Measurements from ENCODE around the gene GPR45.

The GPR45 gene

GRCh38 chr2:105241443-105241842 lies at the start of gene GPR45:
Gene GPR45 (plus strand): TSS chr2:105241743. CDS start chr2:105241859, 116 bp downstream.
- peaks cover 2% of the 10 kb centered on the region for H3K27me3 Mint-ChIP-seq
- no peaks in the 10 kb centered on the region for H3K9me3 Mint-ChIP-seq (ENCODE audit: low read depth)
- H3K36me3 Mint-ChIP-seq = no peaks in the 10 kb centered on the region
- H3K4me1 Mint-ChIP-seq (ENCODE audit: low read depth) = peaks cover 2% of the 10 kb centered on the region
- H3K4me3 Mint-ChIP-seq = no peak within 1 kb of the TSS
- H3K27ac Mint-ChIP-seq = no peak within 1 kb of the TSS

GRCh38 chr2:105194022-105194675 lies 47.4 kb upstream of the GPR45 start:
- Mint-ChIP-seq H3K9me3 (ENCODE audit: low read depth) (peaks cover 7% of the 10 kb centered on the region), H3K27ac (no peak overlapping the region), H3K4me3 (no peak overlapping the region), H3K27me3 (peaks cover 18% of the 10 kb centered on the region), H3K4me1 (ENCODE audit: low read depth) (no peaks in the 10 kb centered on the region), H3K36me3 (no peaks in the 10 kb centered on the region)

- no peak overlapping the region for H3K27ac Mint-ChIP-seq
- H3K27me3 Mint-ChIP-seq = peaks cover 16% of the 10 kb centered on the region
- H3K4me1 Mint-ChIP-seq (ENCODE audit: low read depth) = no peaks in the 10 kb centered on the region
- no peaks in the 10 kb centered on the region for H3K36me3 Mint-ChIP-seq
- H3K4me3 Mint-ChIP-seq = no peak overlapping the region
- peaks cover 5% of the 10 kb centered on the region for H3K9me3 Mint-ChIP-seq (ENCODE audit: low read depth)
Measured at GRCh38 chr2:105196651-105197050, 44.9 kb upstream of the GPR45 start.

DNA sequence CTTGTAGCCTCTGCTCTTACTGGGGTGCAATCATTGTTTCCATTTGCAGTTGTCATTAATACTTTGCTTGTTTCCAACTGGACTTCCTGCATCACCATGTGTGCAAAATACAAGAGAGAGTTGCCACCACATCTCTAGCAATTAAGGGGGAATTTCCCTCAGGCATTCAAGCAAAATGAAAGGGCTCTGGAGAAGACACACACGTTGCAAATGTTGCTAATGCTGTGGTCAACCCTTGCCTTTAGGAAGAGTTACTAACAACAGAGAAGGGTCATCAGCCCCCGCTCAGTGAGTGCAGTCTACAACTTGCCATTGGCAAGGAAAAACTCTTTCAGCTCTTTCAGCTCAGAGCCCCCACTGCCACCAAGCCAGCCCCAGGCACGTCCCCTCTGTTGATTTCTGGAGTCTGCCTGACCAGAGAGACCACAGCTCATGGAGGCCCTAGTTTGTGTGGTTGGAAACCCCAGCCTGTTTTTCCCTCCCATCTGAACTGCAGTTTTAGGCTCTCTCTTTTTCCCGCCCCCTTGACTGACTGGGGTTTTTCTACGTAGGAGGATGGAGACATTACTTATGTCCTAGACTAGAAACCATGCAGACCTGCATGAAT lies 25.9 kb upstream of the GPR45 start:
- Mint-ChIP-seq H3K9me3 (ENCODE audit: low read depth) (no peaks in the 10 kb centered on the region), H3K27ac (no peak overlapping the region), H3K27me3 (peaks cover 1% of the 10 kb centered on the region), H3K4me1 (ENCODE audit: low read depth) (no peaks in the 10 kb centered on the region), H3K36me3 (no peaks in the 10 kb centered on the region), H3K4me3 (no peak overlapping the region)

DNA sequence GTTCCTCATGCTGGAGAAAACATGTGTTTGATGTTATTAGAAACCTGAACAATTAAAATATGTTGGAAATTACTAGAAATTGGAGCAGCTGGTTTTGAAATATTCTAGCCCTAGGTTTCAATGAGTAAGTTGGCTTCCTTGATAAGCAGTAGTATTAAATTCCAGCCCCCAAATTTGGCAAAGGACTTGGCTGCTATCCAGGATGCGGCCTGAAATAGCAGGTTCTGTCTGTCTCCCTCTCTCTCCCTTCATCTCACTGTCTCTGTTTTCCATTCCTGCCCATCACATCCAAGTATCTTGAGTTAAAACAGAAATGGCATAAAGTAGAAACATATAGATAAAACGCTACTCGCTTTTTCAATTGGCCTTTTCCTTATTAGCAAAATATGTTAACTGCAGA lies 20.9 kb upstream of the GPR45 start:
- peaks cover 1% of the 10 kb centered on the region for H3K27me3 Mint-ChIP-seq
- no peaks in the 10 kb centered on the region for H3K4me1 Mint-ChIP-seq (ENCODE audit: low read depth)
- H3K27ac Mint-ChIP-seq = no peak overlapping the region
- no peaks in the 10 kb centered on the region for H3K36me3 Mint-ChIP-seq
- H3K9me3 Mint-ChIP-seq (ENCODE audit: low read depth) = no peaks in the 10 kb centered on the region
- no peak overlapping the region for H3K4me3 Mint-ChIP-seq

GRCh38 chr2:105224444-105224843 lies 17.1 kb upstream of the GPR45 start:
- no peaks in the 10 kb centered on the region for H3K9me3 Mint-ChIP-seq (ENCODE audit: low read depth)
- H3K4me1 Mint-ChIP-seq (ENCODE audit: low read depth) = no peaks in the 10 kb centered on the region
- H3K36me3 Mint-ChIP-seq = no peaks in the 10 kb centered on the region
- H3K27me3 Mint-ChIP-seq = peaks cover 2% of the 10 kb centered on the region
- H3K4me3 Mint-ChIP-seq = no peak overlapping the region
- H3K27ac Mint-ChIP-seq = no peak overlapping the region

- H3K27me3 Mint-ChIP-seq = peaks cover 2% of the 10 kb centered on the region
- no peaks in the 10 kb centered on the region for H3K9me3 Mint-ChIP-seq (ENCODE audit: low read depth)
- H3K4me1 Mint-ChIP-seq (ENCODE audit: low read depth) = peaks cover 5% of the 10 kb centered on the region
- no peak overlapping the region for H3K27ac Mint-ChIP-seq
- no peak overlapping the region for H3K4me3 Mint-ChIP-seq
- no peaks in the 10 kb centered on the region for H3K36me3 Mint-ChIP-seq
Measured at GRCh38 chr2:105231232-105231619, 10.3 kb upstream of the GPR45 start.

DNA sequence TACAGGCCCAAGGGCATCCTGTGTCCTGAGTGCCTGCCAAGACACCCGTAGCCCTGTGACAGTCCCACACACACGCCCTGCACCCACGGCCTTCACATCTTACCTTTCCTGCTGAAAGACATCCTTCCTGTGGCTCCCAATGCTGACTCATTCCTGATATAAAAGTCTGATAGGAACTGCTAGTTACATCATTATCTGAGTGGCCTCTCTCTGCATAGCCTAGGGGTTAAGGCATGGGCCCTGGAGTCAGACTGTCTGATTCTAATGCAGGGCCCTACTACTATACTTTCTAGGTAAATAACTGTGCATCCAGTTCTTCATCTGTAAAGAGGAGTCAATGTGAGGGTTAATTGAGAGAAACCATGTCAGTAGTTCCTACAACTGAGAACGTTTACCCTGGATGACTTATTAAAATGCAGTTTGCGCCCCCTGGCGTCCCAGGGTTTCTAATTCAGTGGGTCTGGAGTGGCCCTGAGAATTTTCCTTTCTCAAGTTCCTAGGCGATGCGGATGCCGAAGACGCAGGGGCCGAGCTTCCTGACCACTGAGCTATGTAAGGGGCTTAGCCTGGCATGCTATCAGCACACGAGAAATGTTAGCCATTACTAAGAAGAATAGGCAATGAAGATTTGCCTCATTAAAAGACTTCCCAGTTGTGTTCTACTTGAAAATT lies 6.0 kb upstream of the GPR45 start:
- H3K4me1 Mint-ChIP-seq (ENCODE audit: low read depth) = peaks cover 7% of the 10 kb centered on the region
- no peaks in the 10 kb centered on the region for H3K9me3 Mint-ChIP-seq (ENCODE audit: low read depth)
- no peak overlapping the region for H3K4me3 Mint-ChIP-seq
- no peaks in the 10 kb centered on the region for H3K36me3 Mint-ChIP-seq
- H3K27ac Mint-ChIP-seq = no peak overlapping the region
- no peaks in the 10 kb centered on the region for H3K27me3 Mint-ChIP-seq

- Mint-ChIP-seq H3K9me3 (ENCODE audit: low read depth) (no peaks in the 10 kb centered on the region), H3K27me3 (peaks cover 2% of the 10 kb centered on the region), H3K4me1 (ENCODE audit: low read depth) (peaks cover 7% of the 10 kb centered on the region), H3K27ac (no peak overlapping the region), H3K36me3 (no peaks in the 10 kb centered on the region), H3K4me3 (no peak overlapping the region)
Measured at GRCh38 chr2:105236060-105236424, 5.5 kb upstream of the GPR45 start.

DNA sequence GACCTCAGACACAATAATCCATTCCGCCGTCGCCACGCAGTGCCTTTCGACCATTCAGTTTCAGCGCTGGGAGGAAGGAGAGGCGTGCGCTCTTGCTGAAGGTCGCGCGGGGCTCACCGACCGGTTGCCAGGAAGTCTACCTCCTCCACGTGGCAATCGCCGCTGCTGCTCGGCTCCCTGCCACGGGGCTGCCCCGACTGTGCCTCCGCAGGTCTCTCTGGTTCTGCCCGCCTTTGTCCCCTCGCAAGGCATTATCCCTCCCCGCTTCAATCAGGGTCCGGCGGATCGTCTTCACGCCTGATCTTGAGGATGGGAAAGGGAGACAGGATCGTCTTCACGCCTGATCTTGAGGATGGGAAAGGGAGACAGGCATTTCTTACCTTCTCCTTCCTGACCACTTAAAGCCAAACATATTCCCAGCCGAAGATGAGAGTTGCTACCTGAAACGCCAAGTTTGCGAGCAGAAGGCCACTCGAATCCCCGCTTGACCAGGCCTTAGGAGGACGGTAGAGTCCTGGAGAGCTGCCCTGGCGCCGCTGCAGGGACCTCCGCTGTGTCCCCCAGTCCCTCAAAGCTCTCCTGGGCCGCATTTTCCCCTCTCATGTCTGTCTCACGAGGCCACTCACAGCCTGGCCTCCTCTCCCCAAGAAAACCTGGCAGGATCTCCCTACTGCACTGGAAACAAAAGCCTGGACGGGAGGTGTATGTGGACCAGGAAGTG lies 4.3 kb upstream of the GPR45 start:
- H3K4me1 Mint-ChIP-seq (ENCODE audit: low read depth) = peaks cover 7% of the 10 kb centered on the region
- H3K27me3 Mint-ChIP-seq = peaks cover 2% of the 10 kb centered on the region
- H3K4me3 Mint-ChIP-seq = peak overlapping the region; percentile 35
- no peaks in the 10 kb centered on the region for H3K9me3 Mint-ChIP-seq (ENCODE audit: low read depth)
- H3K36me3 Mint-ChIP-seq = no peaks in the 10 kb centered on the region
- H3K27ac Mint-ChIP-seq = no peak overlapping the region

DNA sequence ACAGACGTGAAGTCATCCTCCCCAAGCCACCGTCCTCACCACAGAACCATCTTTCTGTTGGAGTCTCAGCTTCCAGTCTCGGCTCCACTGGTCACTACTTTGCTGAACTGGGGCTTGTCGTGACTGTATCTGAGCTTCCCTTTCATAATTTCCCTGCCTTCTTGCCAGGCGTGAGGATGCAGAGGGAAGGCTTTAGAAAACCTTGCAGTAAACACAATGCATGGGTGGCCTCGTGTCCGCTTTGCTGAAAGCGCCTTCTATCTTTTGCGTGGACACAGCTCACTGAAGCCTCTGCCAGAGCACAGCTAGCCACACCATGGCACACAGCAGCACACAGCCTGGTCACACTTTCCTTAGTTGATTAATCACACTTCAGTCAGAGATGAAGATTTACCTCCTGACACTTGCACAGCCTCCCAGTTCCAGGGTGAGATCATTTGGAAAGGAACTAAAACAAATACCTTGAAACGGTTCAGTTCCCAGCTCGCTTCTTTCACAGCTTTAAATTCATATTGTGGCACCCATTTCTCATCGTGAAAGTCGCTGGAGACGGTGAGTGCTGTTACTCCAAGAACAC lies 2.8 kb upstream of the GPR45 start:
- H3K36me3 Mint-ChIP-seq = no peaks in the 10 kb centered on the region
- H3K27ac Mint-ChIP-seq = no peak overlapping the region
- H3K27me3 Mint-ChIP-seq = peaks cover 2% of the 10 kb centered on the region
- H3K9me3 Mint-ChIP-seq (ENCODE audit: low read depth) = no peaks in the 10 kb centered on the region
- H3K4me1 Mint-ChIP-seq (ENCODE audit: low read depth) = peaks cover 7% of the 10 kb centered on the region
- H3K4me3 Mint-ChIP-seq = no peak overlapping the region

- Mint-ChIP-seq H3K9me3 (ENCODE audit: low read depth) (no peaks in the 10 kb centered on the region), H3K4me1 (ENCODE audit: low read depth) (peaks cover 7% of the 10 kb centered on the region), H3K27me3 (peaks cover 2% of the 10 kb centered on the region), H3K4me3 (no peak overlapping the region), H3K36me3 (no peaks in the 10 kb centered on the region), H3K27ac (no peak overlapping the region)
Measured at GRCh38 chr2:105239924-105240323, 1.6 kb upstream of the GPR45 start.

DNA sequence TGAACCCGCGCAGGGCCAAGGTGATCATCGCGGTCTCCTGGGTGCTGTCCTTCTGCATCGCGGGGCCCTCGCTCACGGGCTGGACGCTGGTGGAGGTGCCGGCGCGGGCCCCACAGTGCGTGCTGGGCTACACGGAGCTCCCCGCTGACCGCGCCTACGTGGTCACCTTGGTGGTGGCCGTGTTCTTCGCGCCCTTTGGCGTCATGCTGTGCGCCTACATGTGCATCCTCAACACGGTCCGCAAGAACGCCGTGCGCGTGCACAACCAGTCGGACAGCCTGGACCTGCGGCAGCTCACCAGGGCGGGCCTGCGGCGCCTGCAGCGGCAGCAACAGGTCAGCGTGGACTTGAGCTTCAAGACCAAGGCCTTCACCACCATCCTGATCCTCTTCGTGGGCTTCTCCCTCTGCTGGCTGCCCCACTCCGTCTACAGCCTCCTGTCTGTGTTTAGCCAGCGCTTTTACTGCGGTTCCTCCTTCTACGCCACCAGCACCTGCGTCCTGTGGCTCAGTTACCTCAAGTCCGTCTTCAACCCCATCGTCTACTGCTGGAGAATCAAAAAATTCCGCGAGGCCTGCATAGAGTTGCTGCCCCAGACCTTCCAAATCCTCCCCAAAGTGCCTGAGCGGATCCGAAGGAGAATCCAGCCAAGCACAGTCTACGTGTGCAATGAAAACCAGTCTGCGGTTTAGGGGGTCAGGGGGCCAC lies 897 bp downstream of the GPR45 start:
- no peaks in the 10 kb centered on the region for H3K9me3 Mint-ChIP-seq (ENCODE audit: low read depth)
- no peaks in the 10 kb centered on the region for H3K4me1 Mint-ChIP-seq (ENCODE audit: low read depth)
- H3K36me3 Mint-ChIP-seq = no peaks in the 10 kb centered on the region
- H3K27me3 Mint-ChIP-seq = peaks cover 2% of the 10 kb centered on the region
- no peak overlapping the region for H3K4me3 Mint-ChIP-seq
- H3K27ac Mint-ChIP-seq = no peak overlapping the region

DNA sequence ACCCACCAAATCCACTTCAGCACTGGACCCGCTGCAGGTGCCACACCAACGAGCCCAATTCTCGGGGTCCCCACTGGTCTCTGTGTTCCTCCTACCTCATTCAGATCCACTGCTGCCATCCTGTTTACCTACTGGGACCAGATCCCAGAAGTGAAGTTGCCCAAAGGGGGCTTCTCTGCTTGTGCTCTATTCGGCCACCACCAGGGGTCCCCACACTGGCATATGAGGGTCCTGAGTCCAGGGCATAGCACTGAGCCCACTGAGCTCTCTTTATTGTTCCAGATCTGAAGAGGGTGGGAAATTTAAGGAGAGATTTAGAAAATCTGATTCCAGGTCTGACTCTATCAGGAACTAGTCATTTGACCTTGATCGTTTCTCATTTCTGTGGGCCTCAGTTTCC lies 2.4 kb downstream of the GPR45 start:
- H3K27me3 Mint-ChIP-seq = peaks cover 2% of the 10 kb centered on the region
- no peaks in the 10 kb centered on the region for H3K4me1 Mint-ChIP-seq (ENCODE audit: low read depth)
- H3K4me3 Mint-ChIP-seq = no peak overlapping the region
- H3K36me3 Mint-ChIP-seq = no peaks in the 10 kb centered on the region
- no peak overlapping the region for H3K27ac Mint-ChIP-seq
- no peaks in the 10 kb centered on the region for H3K9me3 Mint-ChIP-seq (ENCODE audit: low read depth)

Measured in activated naive CD8-positive, alpha-beta T cell (primary cell).